Cardiac fibroblast (primary cell): ENCODE results near the gene MNX1.

ENCODE experiments used
- DNase-seq, 2 donors: peaks; one replicate each; pipeline versions ENCODE4 v3.0.0 to v3.0.0-alpha.2; 2010; ENCODE audit warnings: low read depth in 2 of 2
- H3K4me3 ChIP-seq, 2 donors: replicated peaks in 1 of 2; 1 replicate in 1 of 2; 2 replicates in 1 of 2; pipeline ENCODE4 v1.5.1; 2011; ENCODE audit warnings: low read depth in 2 of 2, low read length in 2 of 2, mild to moderate bottlenecking in 2 of 2, moderate library complexity in 1 of 2
- CTCF ChIP-seq: IDR thresholded peaks from one replicate; pipeline ENCODE4 v1.5.1; 2011; ENCODE audit warnings: low read depth, mild to moderate bottlenecking, low read length, inconsistent platforms

MNX1 gene

DNA sequence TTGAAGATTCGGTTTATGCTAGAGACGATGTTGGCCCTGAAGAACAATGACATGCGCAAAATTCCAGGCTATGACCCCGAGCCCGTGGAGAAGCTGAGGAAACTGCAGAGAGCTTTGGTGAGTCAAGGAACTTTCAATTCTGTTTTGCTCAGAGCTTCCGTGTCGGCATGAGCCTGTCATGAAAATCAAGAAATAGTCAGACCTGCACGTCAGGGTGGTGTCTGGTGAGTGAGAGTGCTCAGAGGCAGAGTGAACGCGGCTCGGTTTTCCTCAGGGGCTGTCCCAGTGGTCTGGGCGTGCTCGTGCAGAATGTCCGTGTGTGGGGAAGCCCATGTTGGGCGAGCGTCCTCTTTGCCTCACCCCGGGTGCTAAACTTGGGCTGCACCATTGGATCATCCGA is 48.3 kb downstream of the MNX1 start:
- no peak for DNase-seq
- no peak for TF ChIP-seq CTCF
- H3K4me3 ChIP-seq, result no peak overlapping the region

- DNase-seq, result no peak
- no peak for TF ChIP-seq CTCF
- no peak overlapping the region for H3K4me3 ChIP-seq
Observed at GRCh38 chr7:156956727-156957126, 53.7 kb downstream of the MNX1 start.

DNA sequence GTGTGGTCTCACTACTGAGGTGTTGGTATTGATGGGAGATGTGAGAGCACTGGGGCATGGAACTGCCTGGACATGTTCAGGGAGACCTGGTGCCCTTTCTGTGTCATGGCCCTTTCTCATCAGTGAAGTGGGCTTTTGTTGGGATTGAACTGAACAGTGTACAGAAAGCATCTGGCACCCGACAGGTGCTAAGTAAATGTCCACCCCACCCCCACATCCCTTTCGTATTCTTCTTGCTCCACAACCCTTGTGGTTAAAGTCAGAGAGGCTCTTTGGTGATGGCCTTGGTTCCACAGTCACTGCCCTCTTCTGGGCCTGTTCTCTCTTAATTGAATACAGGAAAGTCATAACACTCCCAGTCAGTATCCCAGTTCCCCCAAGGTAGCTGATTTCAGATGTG is 55.5 kb downstream of the MNX1 start:
- no peak for DNase-seq
- no peak overlapping the region for H3K4me3 ChIP-seq
- no peak for TF ChIP-seq CTCF
